Common myeloid progenitor, CD34-positive (primary cell): ENCODE data around the gene NIPAL3.
A peak's percentile ranks its signal among the peaks of the same experiment; 100 is the strongest.

Experiments
- CTCF ChIA-PET: fragments of 350-600 bp; sonication (Branson Sonifier 250); formaldehyde crosslinking; loops from one replicate; lab custom pipeline; 2021; ENCODE audit warnings: antibody characterized with exemption; lab: Charles Lee
- POLR2A ChIA-PET: fragments of 350-600 bp; sonication (Branson Sonifier 250); formaldehyde crosslinking; loops from one replicate; lab custom pipeline; 2021; ENCODE audit warnings: antibody characterized with exemption; lab: Charles Lee
- DNase-seq, 3 donors: peaks; one replicate each; pipeline versions ENCODE4 v3.0.0 to v3.0.0-alpha.2; 2013
- H3K27ac ChIP-seq, 2 experiments: 1 replicate in 1 of 2; 2 replicates in 1 of 2; pipeline ENCODE4 v1.7.0; 2013; ENCODE audit warnings: inconsistent platforms in 2 of 2, low read length in 2 of 2, mild to moderate bottlenecking in 2 of 2, low read depth in 1 of 2, moderate library complexity in 1 of 2; ENCODE audit not compliant: severe bottlenecking in 2 of 2, insufficient read depth in 1 of 2, poor library complexity in 1 of 2
- H3K27me3 ChIP-seq, 5 experiments: replicated peaks in 2 of 5; 1 replicate in 3 of 5; 2 replicates in 2 of 5; pipeline versions ENCODE4 v1.6.1 to v1.7.0; 2013; ENCODE audit warnings: low read length in 4 of 5, mild to moderate bottlenecking in 2 of 5, moderate library complexity in 2 of 5, inconsistent platforms in 1 of 5; ENCODE audit not compliant: insufficient read depth in 5 of 5, control insufficient read depth in 4 of 5
- H3K36me3 ChIP-seq, 4 experiments: 1 replicate in 2 of 4; 2 replicates in 2 of 4; pipeline versions ENCODE4 v1.6.1 to v1.7.0; 2013; ENCODE audit warnings: low read length in 3 of 4, control low read depth in 1 of 4, mild to moderate bottlenecking in 1 of 4; ENCODE audit not compliant: control insufficient read depth in 4 of 4, insufficient read depth in 4 of 4
- H3K4me1 ChIP-seq, 4 experiments: 1 replicate in 3 of 4; 2 replicates in 1 of 4; pipeline versions ENCODE4 v1.6.1 to v1.7.1; 2013; ENCODE audit warnings: low read length in 3 of 4, mild to moderate bottlenecking in 3 of 4, control low read depth in 1 of 4, inconsistent platforms in 1 of 4, moderate library complexity in 1 of 4; ENCODE audit not compliant: control insufficient read depth in 4 of 4, insufficient read depth in 4 of 4; ENCODE audit errors: control extremely low read depth in 1 of 4
- H3K4me3 ChIP-seq, 7 experiments: 1 replicate in 4 of 7; 2 replicates in 3 of 7; pipeline versions ENCODE4 v1.5.1 to v1.7.0; 2013; ENCODE audit warnings: mild to moderate bottlenecking in 7 of 7, low read length in 6 of 7, moderate library complexity in 6 of 7, inconsistent platforms in 2 of 7, low read depth in 2 of 7, control low read depth in 1 of 7; ENCODE audit not compliant: insufficient read depth in 4 of 7, control insufficient read depth in 1 of 7; ENCODE audit errors: extremely low read depth in 1 of 7
- H3K9me3 ChIP-seq, 5 experiments: 1 replicate in 4 of 5; 2 replicates in 1 of 5; pipeline versions ENCODE4 v1.6.1 to v1.7.1; 2013; ENCODE audit warnings: low read length in 4 of 5, mild to moderate bottlenecking in 2 of 5, inconsistent platforms in 1 of 5, low read depth in 1 of 5, moderate library complexity in 1 of 5; ENCODE audit not compliant: control insufficient read depth in 4 of 5, insufficient read depth in 2 of 5; ENCODE audit errors: control extremely low read depth in 1 of 5
- WGBS: methylation state at CpG from one replicate; pipeline ENCODE4 v1.1.5; 2013; ENCODE audit not compliant: insufficient coverage; 5-methylcytosine and 5-hydroxymethylcytosine counted together

NIPAL3 gene

GRCh38 chr1:24384251-24385090, 31.1 kb upstream of the NIPAL3 start:
- WGBS, result 95% methylated on average over 8 of the region's 13 CpGs
- peak overlapping the region in 1 of 7 experiments; percentile 42 for H3K4me3 ChIP-seq
- DNase-seq, result peak in 2 of 3 donors; percentile 40 to 44
- ChIA-PET POLR2A (no interaction called here), CTCF (interaction anchor here (0.9 to 5.5 kb wide), 2 partner anchors 9 to 185 kb away, joined by 4 to 53 read pairs; no protein-coding TSS in a partner anchor)
- no peaks in the 10 kb centered on the region for H3K4me1 ChIP-seq
- H3K36me3 ChIP-seq, result peaks cover 0 to 4% (median 1%) of the 10 kb centered on the region in 4 experiments
- H3K27me3 ChIP-seq, result no peaks in the 10 kb centered on the region
- no peaks in the 10 kb centered on the region for H3K9me3 ChIP-seq
- no peak overlapping the region for H3K27ac ChIP-seq

DNA sequence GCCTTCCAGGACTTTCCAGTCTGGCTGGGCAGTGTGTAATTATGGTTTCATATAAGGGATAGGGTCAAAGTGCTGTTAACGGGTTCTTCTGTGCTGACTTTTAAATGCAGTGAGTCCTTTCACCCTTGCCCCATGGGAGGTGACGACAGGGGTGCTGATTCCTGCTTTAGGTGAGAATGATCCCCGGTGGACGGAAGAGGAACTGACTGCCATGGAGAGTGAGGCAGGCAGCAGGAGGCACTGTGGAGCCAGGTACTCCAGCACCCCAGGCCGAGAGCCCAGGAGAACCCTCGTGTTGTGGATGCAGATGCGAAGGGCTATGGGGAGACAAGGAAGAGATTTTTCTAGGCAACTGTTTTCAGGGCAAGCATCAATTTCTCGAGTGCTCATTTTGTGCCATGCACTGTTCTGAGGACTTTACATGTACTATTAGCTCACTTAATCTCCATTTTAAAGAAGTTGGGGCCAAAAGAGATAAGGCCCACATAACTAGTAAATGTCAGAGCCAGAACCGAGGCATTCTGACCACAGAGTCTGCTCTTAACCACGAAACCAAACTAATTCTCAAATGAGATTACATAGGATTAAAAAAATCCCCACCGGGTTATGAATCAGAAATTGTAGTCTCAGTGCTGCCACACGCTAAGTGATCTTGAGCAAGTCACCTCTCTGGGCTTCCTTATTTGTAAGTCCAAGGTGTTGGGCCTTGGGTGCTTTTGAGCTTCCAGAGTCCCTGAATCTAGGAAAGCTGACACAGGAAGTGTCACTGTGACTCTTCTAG, 30.3 kb upstream of the NIPAL3 start:
- H3K36me3 ChIP-seq, result peaks cover 0 to 4% (median 1%) of the 10 kb centered on the region in 4 experiments
- no peak overlapping the region for H3K4me3 ChIP-seq
- H3K27ac ChIP-seq, result no peak overlapping the region
- DNase-seq, result peak in 2 of 3 donors; percentile 26 to 38
- H3K27me3 ChIP-seq, result no peaks in the 10 kb centered on the region
- ChIA-PET POLR2A (no interaction called here), CTCF (interaction anchor here (1.0 to 5.5 kb wide), 3 partner anchors 64 to 186 kb away, joined by 3 to 53 read pairs (median 7); no protein-coding TSS in a partner anchor)
- no peaks in the 10 kb centered on the region for H3K4me1 ChIP-seq
- no peaks in the 10 kb centered on the region for H3K9me3 ChIP-seq
- WGBS, result 86% methylated on average over 11 of the region's 12 CpGs

DNA sequence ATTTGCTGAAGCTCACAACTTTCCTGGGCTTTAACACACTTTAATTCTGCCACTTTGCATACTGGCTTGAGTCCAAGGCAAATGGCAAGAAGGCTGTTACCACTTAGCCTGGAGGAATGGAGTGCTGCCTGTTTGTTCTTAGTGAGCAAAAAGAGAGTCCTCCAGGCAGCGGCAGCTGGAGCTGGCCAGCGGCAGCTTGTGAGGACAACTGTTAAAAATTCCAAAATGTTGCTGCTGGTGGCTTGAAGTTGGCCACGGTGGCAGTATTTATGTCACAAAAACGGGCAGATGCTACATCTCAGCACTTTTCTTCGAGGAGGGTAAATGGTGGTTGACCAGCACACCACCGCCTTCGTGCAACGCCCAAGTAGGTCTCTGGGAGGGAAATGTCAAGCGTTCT, 29.4 kb upstream of the NIPAL3 start:
- H3K27ac ChIP-seq, result no peak overlapping the region
- H3K4me3 ChIP-seq, result no peak overlapping the region
- POLR2A ChIA-PET, result no interaction called here
- CTCF ChIA-PET, result interaction anchor here (1.0 to 5.5 kb wide), 5 partner anchors 65 to 188 kb away, joined by 3 to 53 read pairs (median 7); no protein-coding TSS in a partner anchor
- no peak for DNase-seq
- peaks cover 0 to under 1% (median 0%) of the 10 kb centered on the region in 4 experiments for H3K4me1 ChIP-seq
- no peaks in the 10 kb centered on the region for H3K27me3 ChIP-seq
- H3K9me3 ChIP-seq, result no peaks in the 10 kb centered on the region
- 96% methylated on average over 9 of the region's 9 CpGs for WGBS
- peaks cover 0 to 4% (median 1%) of the 10 kb centered on the region in 4 experiments for H3K36me3 ChIP-seq

DNA sequence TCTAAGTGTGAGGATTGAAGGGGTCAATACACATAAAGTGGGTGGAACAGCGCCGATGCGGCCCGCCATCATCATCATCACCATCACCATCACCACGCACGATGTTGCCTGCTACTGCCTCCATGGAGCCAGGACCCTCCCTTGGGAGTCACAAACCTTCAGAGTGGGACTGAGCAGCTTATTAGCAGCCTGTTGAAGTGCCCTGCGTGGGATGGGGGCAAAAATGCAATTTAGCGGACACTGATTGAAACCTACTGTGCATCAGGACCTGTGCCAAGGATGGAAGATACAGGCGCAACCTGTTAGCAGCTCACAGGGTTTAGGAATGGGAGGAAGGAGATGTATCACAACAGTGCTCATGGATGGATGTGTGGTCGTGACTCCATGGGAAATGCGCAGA, 28.7 kb upstream of the NIPAL3 start:
- no peak for DNase-seq
- Histone ChIP-seq H3K27ac (no peak overlapping the region), H3K9me3 (no peaks in the 10 kb centered on the region), H3K4me1 (peaks cover 0 to 6% (median 0%) of the 10 kb centered on the region in 4 experiments), H3K36me3 (peaks cover 0 to 4% (median 1%) of the 10 kb centered on the region in 4 experiments), H3K27me3 (no peaks in the 10 kb centered on the region), H3K4me3 (no peak overlapping the region)
- ChIA-PET POLR2A (no interaction called here), CTCF (interaction anchor here (0.8 to 3.1 kb wide), 5 partner anchors 181 to 239 kb away, joined by 3 to 20 read pairs (median 4); no protein-coding TSS in a partner anchor)
- WGBS, result 82% methylated on average over 7 of the region's 11 CpGs

- Histone ChIP-seq H3K4me1 (peaks cover 0 to 9% (median 0%) of the 10 kb centered on the region in 4 experiments), H3K9me3 (no peaks in the 10 kb centered on the region), H3K36me3 (peaks cover 0 to 3% (median 0%) of the 10 kb centered on the region in 4 experiments), H3K27me3 (no peaks in the 10 kb centered on the region), H3K27ac (no peak overlapping the region), H3K4me3 (no peak overlapping the region)
- no peak for DNase-seq
- WGBS, result no CpG with 5 or more reads among the region's 1 CpG
- ChIA-PET POLR2A (interaction anchor here (0.5 kb wide), 1 partner anchor 17 kb away, joined by 3 read pairs; no protein-coding TSS in a partner anchor), CTCF (interaction anchor here (0.8 to 3.1 kb wide), 6 partner anchors 19 to 240 kb away, joined by 3 to 20 read pairs (median 4); no protein-coding TSS in a partner anchor)
Observed at GRCh38 chr1:24387636-24388175, 27.9 kb upstream of the NIPAL3 start.

DNA sequence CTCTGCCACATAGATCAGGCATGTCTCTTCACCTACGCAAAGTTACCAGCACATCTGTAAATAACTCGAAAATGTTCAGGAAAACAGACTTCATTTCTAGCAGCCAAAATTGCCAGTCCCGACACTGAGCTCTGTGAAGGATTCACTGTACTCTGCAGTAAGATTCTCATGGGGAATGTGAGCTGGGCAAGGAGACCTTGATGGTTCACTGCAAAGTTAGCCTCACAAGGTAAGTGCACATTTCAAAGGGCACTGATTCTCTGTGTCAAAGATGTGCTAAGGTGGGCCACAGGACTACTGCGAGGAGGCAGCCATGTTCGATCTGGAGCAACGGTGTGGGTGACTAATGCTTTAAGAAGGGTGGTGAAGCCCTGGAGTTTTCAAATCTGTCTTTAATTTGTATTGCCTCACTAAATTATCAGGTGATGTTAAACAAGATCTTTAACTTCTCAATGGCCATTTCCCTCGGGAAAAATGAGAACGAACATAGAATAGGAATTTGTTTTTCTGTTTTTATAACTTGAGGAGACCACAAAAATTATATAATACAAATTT, 27.2 kb upstream of the NIPAL3 start:
- ChIA-PET POLR2A (no interaction called here), CTCF (interaction anchor here (0.6 to 3.1 kb wide), 5 partner anchors 20 to 240 kb away, joined by 3 to 20 read pairs (median 3); no protein-coding TSS in a partner anchor)
- no peaks in the 10 kb centered on the region for H3K27me3 ChIP-seq
- peaks cover 0 to 3% (median under 1%) of the 10 kb centered on the region in 4 experiments for H3K36me3 ChIP-seq
- peaks cover 0 to 9% (median 0%) of the 10 kb centered on the region in 4 experiments for H3K4me1 ChIP-seq
- no peak overlapping the region for H3K4me3 ChIP-seq
- WGBS, result 100% methylated on average over 4 of the region's 8 CpGs
- DNase-seq, result no peak
- H3K27ac ChIP-seq, result no peak overlapping the region
- H3K9me3 ChIP-seq, result no peaks in the 10 kb centered on the region
